NOMO-1 treated with DMSO at 0.1 percent for 48 hours (cell line): ENCODE data around the gene CRHR1.

Experiments
- DNase-seq: peaks from one replicate; lab custom pipeline; 2025; ENCODE audit not compliant: unreplicated experiment; lab: John Stamatoyannopoulos, UW

The CRHR1 gene

GRCh38 chr17:45820052-45820780 lies 36.1 kb downstream of the CRHR1 start:
- no peak for DNase-seq

- DNase-seq: no peak
These were observed 37.0 kb downstream of the CRHR1 start for GRCh38 chr17:45821147-45821546.

- DNase-seq: no peak
These were observed 39.5 kb downstream of the CRHR1 start for GRCh38 chr17:45823598-45823997.

- no peak for DNase-seq
These were observed 40.4 kb downstream of the CRHR1 start for GRCh38 chr17:45824475-45824874.

GRCh38 chr17:45824901-45825492 lies 40.9 kb downstream of the CRHR1 start:
- DNase-seq: no peak

GRCh38 chr17:45825792-45826191 lies 41.7 kb downstream of the CRHR1 start:
- DNase-seq: no peak

- DNase-seq: no peak
These were observed 42.9 kb downstream of the CRHR1 start for GRCh38 chr17:45826919-45827588.

- no peak for DNase-seq
These were observed 44.1 kb downstream of the CRHR1 start for GRCh38 chr17:45828171-45828570.

GRCh38 chr17:45828582-45829133 lies 44.5 kb downstream of the CRHR1 start:
- no peak for DNase-seq

GRCh38 chr17:45833920-45834319 lies 49.8 kb downstream of the CRHR1 start:
- DNase-seq: no peak

- DNase-seq: no peak
These were observed 50.6 kb downstream of the CRHR1 start for GRCh38 chr17:45834471-45835396.

- DNase-seq: no peak
These were observed 51.4 kb downstream of the CRHR1 start for GRCh38 chr17:45835481-45835880.

- DNase-seq: no peak
These were observed 52.2 kb downstream of the CRHR1 start for GRCh38 chr17:45836047-45837044.

GRCh38 chr17:45837187-45837586 lies 53.1 kb downstream of the CRHR1 start:
- DNase-seq: no peak

- no peak for DNase-seq
These were observed 53.5 kb downstream of the CRHR1 start for GRCh38 chr17:45837603-45838002.

- DNase-seq: no peak
These were observed 54.7 kb downstream of the CRHR1 start for GRCh38 chr17:45838751-45839295.

GRCh38 chr17:45839442-45839841 lies 55.3 kb downstream of the CRHR1 start:
- no peak for DNase-seq

- DNase-seq: no peak
These were observed 57.1 kb downstream of the CRHR1 start for GRCh38 chr17:45841186-45841585.

- DNase-seq: no peak
These were observed 57.9 kb downstream of the CRHR1 start for GRCh38 chr17:45841883-45842525.
